Right ventricle myocardium inferior (tissue), 1 donor: Measurements from ENCODE around the gene RASSF4. TPM values are rescaled to one million over a fixed set of nuclear protein-coding genes. Genes with fewer than 3 reads are reported as not detected.
A peak's percentile ranks its signal among the peaks of the same experiment; 100 is the strongest.

Experiments
- ATAC-seq: fragments of 200-7000 bp; cut with Tn5 transposase; one replicate; pipeline ENCODE4 v1.9.1; 2020; ENCODE audit warnings: mild to moderate bottlenecking, moderate library complexity
- DNase-seq: peaks from one replicate; pipeline ENCODE4 v3.0.0; 2021; ENCODE audit errors: missing footprints
- intact Hi-C: fragments of 100-400 bp; cut with DNase I; formaldehyde crosslinking; loops from one replicate; pipeline ENCODE4 v1.11.0; 2022
- total RNA-seq: library from RNA; stranded (reverse); fragmentation: NEBNext Ultra II Directional; extraction: Animal tissue kit (Norgen Biotek cat#: 25700); gene quantifications from one replicate; pipeline ENCODE4 v1.2.1, GENCODE V29; 2021
- donor health status: DM: no; HTN: yes; CAD: no; lungs with severe emphysema.

RASSF4 gene
- total RNA-seq, 1 donor from 2014 or later: 91.5 TPM

GRCh38 chr10:44937196-44938005 is 22.2 kb upstream of the RASSF4 start:
- intact Hi-C loops: no loop called here
- ATAC-seq (no peak), DNase-seq (no peak)

GRCh38 chr10:44938956-44939355 is 20.6 kb upstream of the RASSF4 start:
- no peak for DNase-seq
- ATAC-seq: no peak
- intact Hi-C loops: no loop called here

- intact Hi-C loops: no loop called here
- ATAC-seq: no peak
- no peak for DNase-seq
These were observed 19.8 kb upstream of the RASSF4 start for GRCh38 chr10:44939691-44940401.

- no peak for DNase-seq
- intact Hi-C loops: no loop called here
- no peak for ATAC-seq
These were observed 15.2 kb upstream of the RASSF4 start for GRCh38 chr10:44944354-44944753.

- no peak for ATAC-seq
- no peak for DNase-seq
- intact Hi-C loops: no loop called here
These were observed 13.4 kb upstream of the RASSF4 start for GRCh38 chr10:44946205-44946604.

GRCh38 chr10:44947371-44948152 is 12.0 kb upstream of the RASSF4 start:
- DNase-seq (peak; percentile 57), ATAC-seq (peak; percentile 9)
- intact Hi-C loops: no loop called here

- ATAC-seq (peak; percentile 80), DNase-seq (no peak)
- intact Hi-C loops: no loop called here
These were observed 11.0 kb upstream of the RASSF4 start for GRCh38 chr10:44948642-44949041.

- intact Hi-C loops: no loop called here
- ATAC-seq: no peak
- no peak for DNase-seq
These were observed 10.3 kb upstream of the RASSF4 start for GRCh38 chr10:44949127-44949802.

- intact Hi-C loops: no loop called here
- ATAC-seq (no peak), DNase-seq (no peak)
These were observed 9.7 kb upstream of the RASSF4 start for GRCh38 chr10:44949915-44950314.

- intact Hi-C loops: no loop called here
- ATAC-seq (no peak), DNase-seq (no peak)
These were observed 9.0 kb upstream of the RASSF4 start for GRCh38 chr10:44950326-44951225.

GRCh38 chr10:44951576-44952226 is 7.9 kb upstream of the RASSF4 start:
- DNase-seq (no peak), ATAC-seq (no peak)
- intact Hi-C loops: no loop called here

- DNase-seq: no peak
- no peak for ATAC-seq
- intact Hi-C loops: no loop called here
These were observed 6.8 kb upstream of the RASSF4 start for GRCh38 chr10:44952779-44953231.

GRCh38 chr10:44954042-44954441 is 5.6 kb upstream of the RASSF4 start:
- no peak for ATAC-seq
- intact Hi-C loops: no loop called here
- no peak for DNase-seq

- no peak for ATAC-seq
- intact Hi-C loops: no loop called here
- no peak for DNase-seq
These were observed 4.6 kb upstream of the RASSF4 start for GRCh38 chr10:44954962-44955361.

- ATAC-seq (peak; percentile 3), DNase-seq (no peak)
- intact Hi-C loops: no loop called here
These were observed 4.1 kb upstream of the RASSF4 start for GRCh38 chr10:44955413-44956070.

GRCh38 chr10:44956226-44956625 is 3.4 kb upstream of the RASSF4 start:
- ATAC-seq (no peak), DNase-seq (peak; percentile 11)
- intact Hi-C loops: no loop called here
